ENCODE data around the gene HDLBP. TPM values are rescaled to one million over a fixed set of nuclear protein-coding genes. Genes with fewer than 3 reads are reported as not detected.

Gene HDLBP
- total RNA-seq, 4 donors from 2014 or later: 239 to 310 (median 273) TPM

- intact Hi-C loops (cut with DNase I): no loop called here
- WGBS, 2 donors: 62 to 81% methylated on average over 14 of the region's 14 CpGs
- no peaks in the 10 kb centered on the region for H3K27me3 ChIP-seq
- no peak for DNase-seq
- H3K4me1 ChIP-seq: peaks cover 28 to 48% (median 32%) of the 10 kb centered on the region in 3 donors
- H3K9me3 ChIP-seq: no peaks in the 10 kb centered on the region
- H3K27ac ChIP-seq: no peak overlapping the region
- TF ChIP-seq CTCF (IDR thresholded peaks at IDR 0.05) (no peak), POLR2A (IDR thresholded peaks at IDR 0.05) (no peak)
- no peak overlapping the region for H3K4me3 ChIP-seq
- H3K36me3 ChIP-seq: peaks cover under 1 to 52% (median 13%) of the 10 kb centered on the region in 3 donors
These were observed 46.6 kb downstream of the HDLBP start for GRCh38 chr2:241268716-241269445.

GRCh38 chr2:241268306-241268705 lies 47.2 kb downstream of the HDLBP start:
- no peak for DNase-seq
- TF ChIP-seq CTCF (IDR thresholded peaks at IDR 0.05): no peak
- Histone ChIP-seq H3K9me3 (no peaks in the 10 kb centered on the region), H3K27me3 (no peaks in the 10 kb centered on the region), H3K36me3 (peaks cover 4 to 58% (median 15%) of the 10 kb centered on the region in 3 donors), H3K4me1 (peaks cover 28 to 42% (median 30%) of the 10 kb centered on the region in 3 donors), H3K4me3 (no peak overlapping the region), H3K27ac (no peak overlapping the region)
- WGBS, 2 donors: 68 to 69% methylated on average over 7 of the region's 7 CpGs
- intact Hi-C loops (cut with DNase I): no loop called here

GRCh38 chr2:241267249-241268067 lies 48.0 kb downstream of the HDLBP start:
- H3K4me3 ChIP-seq: no peak overlapping the region
- 59 to 82% methylated on average over 6 to 11 of the region's 12 CpGs for WGBS, 2 donors
- intact Hi-C loops (cut with DNase I): no loop called here
- H3K9me3 ChIP-seq: no peaks in the 10 kb centered on the region
- H3K36me3 ChIP-seq: peaks cover 8 to 66% (median 23%) of the 10 kb centered on the region in 3 donors
- peaks cover 27 to 36% (median 28%) of the 10 kb centered on the region in 3 donors for H3K4me1 ChIP-seq
- DNase-seq: no peak
- H3K27me3 ChIP-seq: no peaks in the 10 kb centered on the region
- no peak overlapping the region for H3K27ac ChIP-seq
- TF ChIP-seq POLR2A (IDR thresholded peaks at IDR 0.05) (no peak), CTCF (IDR thresholded peaks at IDR 0.05) (no peak)

- intact Hi-C loops (cut with DNase I): no loop called here
- Histone ChIP-seq H3K27me3 (no peaks in the 10 kb centered on the region), H3K9me3 (no peaks in the 10 kb centered on the region), H3K27ac (no peak overlapping the region), H3K36me3 (peaks cover 18 to 86% (median 42%) of the 10 kb centered on the region in 3 donors), H3K4me3 (no peak overlapping the region), H3K4me1 (peaks cover 19 to 24% (median 23%) of the 10 kb centered on the region in 3 donors)
- TF ChIP-seq CTCF (IDR thresholded peaks at IDR 0.05) (no peak), POLR2A (IDR thresholded peaks at IDR 0.05) (no peak)
- WGBS, 2 donors: 77 to 80% methylated on average over 2 to 3 of the region's 5 CpGs
- DNase-seq: no peak
These were observed 50.0 kb downstream of the HDLBP start for GRCh38 chr2:241265506-241265905.

- H3K27ac ChIP-seq: no peak overlapping the region
- 82 to 85% methylated on average over 7 of the region's 7 CpGs for WGBS, 2 donors
- H3K4me1 ChIP-seq: no peaks in the 10 kb centered on the region
- intact Hi-C loops (cut with DNase I): no loop called here
- no peak for TF ChIP-seq CTCF (IDR thresholded peaks at IDR 0.05)
- no peak for TF ChIP-seq POLR2A (IDR thresholded peaks at IDR 0.05)
- no peaks in the 10 kb centered on the region for H3K9me3 ChIP-seq
- peaks cover 25 to 100% (median 44%) of the 10 kb centered on the region in 3 donors for H3K36me3 ChIP-seq
- no peak overlapping the region for H3K4me3 ChIP-seq
- DNase-seq: no peak
- H3K27me3 ChIP-seq: no peaks in the 10 kb centered on the region
These were observed 52.4 kb downstream of the HDLBP start for GRCh38 chr2:241263061-241263460.
